Measurements from ENCODE around the gene GNA14. TPM values are rescaled to one million over a fixed set of nuclear protein-coding genes. Genes with fewer than 3 reads are reported as not detected.

The GNA14 gene
- total and polyA plus RNA-seq, 2 experiments from 2014 or later, result 3.9 to 10.5 TPM

- no peak for TF ChIP-seq ZNF462 (CRISPR knock-in tag; IDR thresholded peaks at IDR 0.05)
- no peak for TF ChIP-seq JUNB (IDR thresholded peaks at IDR 0.05; ENCODE audit: unreplicated experiment)
- TF ChIP-seq ZNF114 (CRISPR knock-in tag; IDR thresholded peaks at IDR 0.05), result no peak
- TF ChIP-seq NANOG (IDR thresholded peaks at IDR 0.05; ENCODE audit: borderline replicate concordance), result no peak
- TF ChIP-seq CREB1 (CRISPR knock-in tag; IDR thresholded peaks at IDR 0.05; ENCODE audit: low read depth), result no peak
- no peak for TF ChIP-seq STAT1 (IDR thresholded peaks at IDR 0.05; ENCODE audit: unreplicated experiment)
- no peak for TF ChIP-seq POLR2AphosphoS5 (IDR thresholded peaks at IDR 0.05; ENCODE audit: low read depth)
- no peak for TF ChIP-seq REST (IDR thresholded peaks at IDR 0.05; ENCODE audit: unreplicated experiment)
Measured at GRCh38 chr9:77599492-77599891, 48.6 kb downstream of the GNA14 start (continued).

All from GM23338 (cell line).